ENCODE data around the gene GSTA4. TPM values are rescaled to one million over a fixed set of nuclear protein-coding genes. Genes with fewer than 3 reads are reported as not detected.

GSTA4 gene
- polyA plus RNA-seq, 1 donor (not counting 4 experiments of a cell fraction or from before 2014, with no cell fraction given) = 40.2 TPM

- peak; percentile 68 for DNase-seq (ENCODE audit: low read depth, low spot score)
- no peak for FAIRE-seq
- H3K27ac ChIP-seq (ENCODE audit: control insufficient read depth, insufficient read depth, low read length) = no peak overlapping the region
These were observed 995 bp upstream of the GSTA4 start for GRCh38 chr6:52995913-52996645.

GRCh38 chr6:52994839-52995088 is 320 bp downstream of the GSTA4 start:
- FAIRE-seq (no peak), DNase-seq (ENCODE audit: low read depth, low spot score) (no peak)
- H3K9me1 ChIP-seq (ENCODE audit: control insufficient read depth, extremely low read depth, insufficient read depth, low read length) = no peaks in the 10 kb centered on the region
- no peaks in the 10 kb centered on the region for H3K79me2 ChIP-seq (ENCODE audit: control insufficient read depth, insufficient read depth, low read length)
- no peaks in the 10 kb centered on the region for H4K20me1 ChIP-seq (ENCODE audit: control insufficient read depth, extremely low read depth, insufficient read depth, low read length)
- H3K4me2 ChIP-seq (ENCODE audit: control insufficient read depth, extremely low read depth, insufficient read depth, low read depth, low read length) = peak overlapping the region; percentile 87
- dilution Hi-C loops (cut with MboI; ENCODE audit: extremely low pct_ligation_motif_present, low sequenced_read_pairs) = no loop called here
- peak overlapping the region; percentile 60 to 97 (median 93) for H3K4me3 ChIP-seq (ENCODE audit: control insufficient read depth in 2 of 3, extremely low read depth in 1 of 3, insufficient read depth in 2 of 3, low read depth in 1 of 3, low read length in 3 of 3)
- peak overlapping the region; percentile 53 for H2AFZ ChIP-seq (ENCODE audit: control insufficient read depth, low read length)
- no peaks in the 10 kb centered on the region for H3K27me3 ChIP-seq (ENCODE audit: control insufficient read depth, extremely low read depth, insufficient read depth, low read length)
- H3K9ac ChIP-seq (ENCODE audit: control insufficient read depth, extremely low read depth, insufficient read depth, low read length) = peak overlapping the region; percentile 91
- no peaks in the 10 kb centered on the region for H3K36me3 ChIP-seq (ENCODE audit: control insufficient read depth in 2 of 2, extremely low read depth in 1 of 2, insufficient read depth in 2 of 2, low read length in 2 of 2)
- no peaks in the 10 kb centered on the region for H3K9me3 ChIP-seq (ENCODE audit: control insufficient read depth, low read depth, low read length)
- peak overlapping the region; percentile 99 for H3K27ac ChIP-seq (ENCODE audit: control insufficient read depth, insufficient read depth, low read length)
- peaks cover 26% of the 10 kb centered on the region for H3K4me1 ChIP-seq (ENCODE audit: control insufficient read depth, extremely low read depth, insufficient read depth, low read length)
- TF ChIP-seq CTCF (optimal IDR thresholded peaks at IDR 0.05 in 1 of 3, IDR thresholded peaks at IDR 0.05 in 1 of 3, conservative IDR thresholded peaks at IDR 0.05 in 1 of 3; ENCODE audit: extremely low read depth in 1 of 3, insufficient read depth in 2 of 3, low read length in 3 of 3) = no peak
- no peak for TF ChIP-seq EZH2 (IDR thresholded peaks at IDR 0.05; ENCODE audit: low read length)

More at GRCh38 chr6:52995913-52996645, 995 bp upstream of the GSTA4 start:
- Histone ChIP-seq H3K9me3 (ENCODE audit: control insufficient read depth, low read depth, low read length) (no peaks in the 10 kb centered on the region), H3K4me3 (ENCODE audit: control insufficient read depth in 2 of 3, extremely low read depth in 1 of 3, insufficient read depth in 2 of 3, low read depth in 1 of 3, low read length in 3 of 3) (peak overlapping the region in 2 of 3 experiments; percentile 8 to 15), H2AFZ (ENCODE audit: control insufficient read depth, low read length) (no peak overlapping the region), H3K36me3 (ENCODE audit: control insufficient read depth in 2 of 2, extremely low read depth in 1 of 2, insufficient read depth in 2 of 2, low read length in 2 of 2) (no peaks in the 10 kb centered on the region), H3K9me1 (ENCODE audit: control insufficient read depth, extremely low read depth, insufficient read depth, low read length) (no peaks in the 10 kb centered on the region), H3K4me2 (ENCODE audit: control insufficient read depth, extremely low read depth, insufficient read depth, low read depth, low read length) (peak overlapping the region; percentile 54), H3K27me3 (ENCODE audit: control insufficient read depth, extremely low read depth, insufficient read depth, low read length) (no peaks in the 10 kb centered on the region), H3K4me1 (ENCODE audit: control insufficient read depth, extremely low read depth, insufficient read depth, low read length) (peaks cover 16% of the 10 kb centered on the region), H3K9ac (ENCODE audit: control insufficient read depth, extremely low read depth, insufficient read depth, low read length) (no peak overlapping the region), H3K79me2 (ENCODE audit: control insufficient read depth, insufficient read depth, low read length) (no peaks in the 10 kb centered on the region), H4K20me1 (ENCODE audit: control insufficient read depth, extremely low read depth, insufficient read depth, low read length) (no peaks in the 10 kb centered on the region)
- TF ChIP-seq CTCF (optimal IDR thresholded peaks at IDR 0.05 in 1 of 3, IDR thresholded peaks at IDR 0.05 in 1 of 3, conservative IDR thresholded peaks at IDR 0.05 in 1 of 3; ENCODE audit: extremely low read depth in 1 of 3, insufficient read depth in 2 of 3, low read length in 3 of 3) = no peak
- TF ChIP-seq EZH2 (IDR thresholded peaks at IDR 0.05; ENCODE audit: low read length) = no peak
- dilution Hi-C loops (cut with MboI; ENCODE audit: extremely low pct_ligation_motif_present, low sequenced_read_pairs) = no loop called here

All from keratinocyte (primary cell).